HepG2 (cell line): ENCODE results near the gene GSPT1. TPM values are rescaled to one million over a fixed set of nuclear protein-coding genes. Genes with fewer than 3 reads are reported as not detected.
A peak's percentile ranks its signal among the peaks of the same experiment; 100 is the strongest.

ENCODE experiments used
- CENPT ChIP-seq: sonication (generic); formaldehyde crosslinking; IDR thresholded peaks from 2 replicates; pipeline ENCODE4 v1.8.0; 2022; ENCODE audit warnings: low read depth, mild to moderate bottlenecking, moderate library complexity, missing genetic modification reagents
- CREB1 ChIP-seq, 2 experiments: fragments of 450-650 bp in 1 of 2; IDR thresholded peaks; 2 replicates each; pipeline ENCODE4 v1.6.1; 2016 to 2017; ENCODE audit warnings: control low read depth in 1 of 2, mild to moderate bottlenecking in 1 of 2, missing compliant biosample characterization in 1 of 2, missing genetic modification characterization in 1 of 2
- DNMT1 ChIP-seq: sonication (generic); formaldehyde crosslinking; IDR thresholded peaks from 2 replicates; pipeline ENCODE4 v1.5.1; 2020; ENCODE audit warnings: mild to moderate bottlenecking, missing genetic modification reagents
- GZF1 ChIP-seq: sonication (generic); formaldehyde crosslinking; IDR thresholded peaks from 2 replicates; pipeline ENCODE4 v1.5.1; 2020; ENCODE audit warnings: mild to moderate bottlenecking, missing genetic modification reagents
- HDAC6 ChIP-seq: fragments of 200-600 bp; sonication (generic); IDR thresholded peaks from 2 replicates; pipeline ENCODE4 v1.7.0; 2017; ENCODE audit warnings: mild to moderate bottlenecking, antibody characterized with exemption, low read length, low read depth
- HINFP ChIP-seq: sonication (generic); formaldehyde crosslinking; IDR thresholded peaks from 2 replicates; pipeline ENCODE4 v1.4.0; 2020; ENCODE audit warnings: low read depth, mild to moderate bottlenecking, missing genetic modification reagents
- HMGA1 ChIP-seq: sonication (generic); formaldehyde crosslinking; conservative IDR thresholded peaks from 2 replicates; pipeline ENCODE4 v1.4.0; 2020; ENCODE audit warnings: missing genetic modification reagents
- HNRNPUL1 ChIP-seq: fragments of 200-400 bp; formaldehyde crosslinking; IDR thresholded peaks from 2 replicates; pipeline ENCODE4 v1.6.1; 2017; ENCODE audit warnings: low read depth, mild to moderate bottlenecking, low read length, moderate library complexity
- PBX2 ChIP-seq: IDR thresholded peaks from 2 replicates; pipeline ENCODE4 v1.6.1; 2016; ENCODE audit warnings: control low read depth
- PRDM15 ChIP-seq: sonication (generic); formaldehyde crosslinking; IDR thresholded peaks from 2 replicates; pipeline ENCODE4 v1.4.0; 2020; ENCODE audit warnings: missing genetic modification reagents
- PRMT3 ChIP-seq: sonication (generic); formaldehyde crosslinking; IDR thresholded peaks from 2 replicates; pipeline ENCODE4 v1.8.1; 2022; ENCODE audit warnings: low read depth, mild to moderate bottlenecking, moderate library complexity, missing genetic modification reagents, borderline replicate concordance
- SATB2 ChIP-seq: sonication (generic); formaldehyde crosslinking; IDR thresholded peaks from 2 replicates; pipeline ENCODE4 v1.5.0; 2020; ENCODE audit warnings: missing genetic modification reagents
- SIN3A ChIP-seq: IDR thresholded peaks from 2 replicates; pipeline ENCODE4 v1.6.1; 2011; ENCODE audit warnings: low read depth, mild to moderate bottlenecking, control low read depth, low read length, borderline replicate concordance
- SMC3 ChIP-seq: IDR thresholded peaks from 2 replicates; pipeline ENCODE4 v1.6.1; 2011; ENCODE audit warnings: low read length, improper control_type of control experiment
- ZNF138 ChIP-seq: sonication (generic); formaldehyde crosslinking; IDR thresholded peaks from 2 replicates; pipeline ENCODE4 v1.5.0; 2020; ENCODE audit warnings: mild to moderate bottlenecking, low read depth, missing genetic modification reagents
- ZNF18 ChIP-seq: sonication (generic); formaldehyde crosslinking; IDR thresholded peaks from 2 replicates; pipeline ENCODE4 v1.8.0; 2022; ENCODE audit warnings: mild to moderate bottlenecking, missing genetic modification reagents; ENCODE audit not compliant: insufficient replicate concordance
- ZNF224 ChIP-seq: sonication (generic); formaldehyde crosslinking; IDR thresholded peaks from 2 replicates; pipeline ENCODE4 v1.5.0; 2020; ENCODE audit warnings: mild to moderate bottlenecking, missing genetic modification reagents
- ZNF382 ChIP-seq: sonication (generic); formaldehyde crosslinking; IDR thresholded peaks from 2 replicates; pipeline ENCODE4 v1.5.0; 2020; ENCODE audit warnings: missing genetic modification reagents, mild to moderate bottlenecking, borderline replicate concordance
- ZNF441 ChIP-seq: sonication (generic); formaldehyde crosslinking; IDR thresholded peaks from 2 replicates; pipeline ENCODE4 v1.7.0; 2021; ENCODE audit warnings: missing genetic modification reagents, borderline replicate concordance
- ZNF724P ChIP-seq: sonication (generic); formaldehyde crosslinking; IDR thresholded peaks from 2 replicates; pipeline ENCODE4 v1.8.0; 2022; ENCODE audit warnings: missing genetic modification reagents, borderline replicate concordance
- ZNF850 ChIP-seq: sonication (generic); formaldehyde crosslinking; conservative IDR thresholded peaks from 2 replicates; pipeline ENCODE4 v1.9.0; 2021; ENCODE audit warnings: mild to moderate bottlenecking, missing genetic modification reagents
- polyA plus RNA-seq, 8 experiments: library from polyadenylated mRNA; depleted of rRNA in 3 of 8; stranded (reverse) in 7 of 8; unstranded in 1 of 8; fragments of >200 nt; fragmentation: Illumina TruSeq in 4 of 8; extraction: Trizol in 4 of 8; gene quantifications; 2 replicates each; pipeline versions ENCODE4 v1.2.1 to v1.2.3, GENCODE V29; 2011 to 2016; ENCODE audit warnings: low read depth in 4 of 8, missing spikeins in 1 of 8, mixed read lengths in 1 of 8; ENCODE audit not compliant: insufficient read depth in 1 of 8
- total RNA-seq, 5 experiments: library from RNA; depleted of rRNA; stranded (reverse); fragments of >200 nt; fragmentation: Illumina TruSeq; extraction: Trizol; gene quantifications; 2 replicates each; pipeline ENCODE4 v1.2.3, GENCODE V29; 2016; ENCODE audit warnings: low read depth in 1 of 5

The GSPT1 gene
- total and polyA plus RNA-seq, 2 of the 13 experiments (the other 11 are each of a cell fraction or from before 2014, with no cell fraction given) = 120 to 316 TPM

- TF ChIP-seq PRDM15 (CRISPR knock-in tag) (no peak), DNMT1 (CRISPR knock-in tag) (no peak), ZNF724P (CRISPR knock-in tag) (no peak), ZNF18 (CRISPR knock-in tag) (no peak), ZNF441 (CRISPR knock-in tag) (0 out of 2 replicates have a peak, but pooled peaks have one; percentile 50), ZNF382 (CRISPR knock-in tag) (no peak), HDAC6 (no peak), ZNF224 (CRISPR knock-in tag) (no peak), HINFP (CRISPR knock-in tag) (no peak), GZF1 (CRISPR knock-in tag) (no peak), HNRNPUL1 (0 out of 2 replicates have a peak, but pooled peaks have one; percentile 15), ZNF850 (CRISPR knock-in tag) (no peak), SIN3A (peak; percentile 87), PRMT3 (CRISPR knock-in tag) (no peak), CREB1 (IDR thresholded peaks at IDR 0.05) (0 out of 2 replicates have a peak, but pooled peaks have one; percentile 46), CREB1 (CRISPR knock-in tag; IDR thresholded peaks at IDR 0.05) (peak; percentile 53; the same call in 1 of the 2 replicates), CENPT (CRISPR knock-in tag) (no peak), SMC3 (0 out of 2 replicates have a peak, but pooled peaks have one; percentile 11), ZNF138 (CRISPR knock-in tag) (no peak), SATB2 (CRISPR knock-in tag) (no peak), HMGA1 (CRISPR knock-in tag) (no peak), PBX2 (CRISPR knock-in tag) (no peak)
These were observed 46.2 kb downstream of the GSPT1 start (continued) for GRCh38 chr16:11869353-11870228.
